HEK293 (cell line): Measurements from ENCODE around the gene DNAH6.

Experiments
- CTCF ChIA-PET: fragments of 350-600 bp; formaldehyde crosslinking; extraction: SDS; loops from one replicate; lab custom pipeline; 2021; ENCODE audit warnings: antibody characterized with exemption; lab: Yijun Ruan, JAX
- POLR2A ChIA-PET: fragments of 300-600 bp; formaldehyde crosslinking; extraction: SDS; loops from one replicate; lab custom pipeline; 2020; ENCODE audit warnings: antibody characterized with exemption, inconsistent platforms; lab: Yijun Ruan, JAX
- H3K27ac ChIP-seq: fragments of 200-500 bp; sonication (Bioruptor generic); 2 replicates; pipeline ENCODE4 v1.5.1; 2014; ENCODE audit warnings: low read depth, low read length, control low read depth, inconsistent platforms; ENCODE audit errors: extremely low read depth
- H3K36me3 ChIP-seq, 2 experiments: fragments of 200-500 bp in 1 of 2; sonication (Bioruptor generic) in 1 of 2; 1 replicate in 1 of 2; 2 replicates in 1 of 2; pipeline ENCODE4 v1.5.1; 2014 to 2017; ENCODE audit warnings: inconsistent platforms in 2 of 2, low read length in 2 of 2; ENCODE audit not compliant: control insufficient read depth in 2 of 2, insufficient read depth in 1 of 2
- H3K4me1 ChIP-seq: fragments of 200-500 bp; sonication (Bioruptor generic); 2 replicates; pipeline ENCODE4 v1.5.1; 2014; ENCODE audit warnings: mild to moderate bottlenecking, low read length, inconsistent platforms; ENCODE audit not compliant: control insufficient read depth, insufficient read depth
- H3K4me3 ChIP-seq: 2 replicates; pipeline ENCODE4 v1.5.1; 2011; ENCODE audit warnings: low read depth, mild to moderate bottlenecking, control low read depth, low read length, moderate library complexity
- H3K9me3 ChIP-seq: fragments of 200-500 bp; sonication (Bioruptor generic); 2 replicates; pipeline ENCODE4 v1.5.1; 2014; ENCODE audit warnings: low read depth, low read length, inconsistent platforms; ENCODE audit not compliant: control insufficient read depth, insufficient read depth
- BCL6B ChIP-seq: fragments of 450-650 bp; formaldehyde crosslinking; IDR thresholded peaks from 2 replicates; pipeline ENCODE4 v1.5.1; 2017; ENCODE audit warnings: missing biosample characterization, missing genetic modification characterization
- PBX3 ChIP-seq: sonication (generic); formaldehyde crosslinking; IDR thresholded peaks from 2 replicates; pipeline ENCODE4 v1.8.1; 2022; ENCODE audit warnings: mild to moderate bottlenecking, moderate library complexity, missing genetic modification reagents
- ZFHX2 ChIP-seq: fragments of 450-650 bp; formaldehyde crosslinking; conservative IDR thresholded peaks from 2 replicates; pipeline ENCODE4 v1.5.1; 2016; ENCODE audit warnings: missing biosample characterization, missing genetic modification characterization
- ZNF211 ChIP-seq: fragments of 450-650 bp; formaldehyde crosslinking; IDR thresholded peaks from 2 replicates; pipeline ENCODE4 v1.5.1; 2016; ENCODE audit warnings: low read depth, missing biosample characterization, missing genetic modification characterization
- ZNF214 ChIP-seq: fragments of 450-650 bp; formaldehyde crosslinking; IDR thresholded peaks from 2 replicates; pipeline ENCODE4 v1.5.1; 2017; ENCODE audit warnings: missing biosample characterization, mild to moderate bottlenecking, missing genetic modification characterization, borderline replicate concordance
- ZNF292 ChIP-seq: fragments of 450-650 bp; formaldehyde crosslinking; IDR thresholded peaks from 2 replicates; pipeline ENCODE4 v1.5.1; 2016; ENCODE audit warnings: low read depth, missing biosample characterization, missing genetic modification characterization, borderline replicate concordance
- ZNF311 ChIP-seq: fragments of 450-650 bp; formaldehyde crosslinking; IDR thresholded peaks from 2 replicates; pipeline ENCODE4 v1.5.1; 2017; ENCODE audit warnings: missing biosample characterization, missing genetic modification characterization, borderline replicate concordance
- ZNF366 ChIP-seq: fragments of 450-650 bp; formaldehyde crosslinking; conservative IDR thresholded peaks from 2 replicates; pipeline ENCODE4 v1.5.1; 2016; ENCODE audit warnings: missing biosample characterization, missing genetic modification characterization
- ZNF530 ChIP-seq: fragments of 450-650 bp; formaldehyde crosslinking; IDR thresholded peaks from 2 replicates; pipeline ENCODE4 v1.5.1; 2016; ENCODE audit warnings: low read depth, missing biosample characterization, missing genetic modification characterization
- ZNF548 ChIP-seq: fragments of 450-650 bp; formaldehyde crosslinking; IDR thresholded peaks from 2 replicates; pipeline ENCODE4 v1.5.1; 2016; ENCODE audit warnings: missing biosample characterization, missing genetic modification characterization
- ZNF555 ChIP-seq: fragments of 450-650 bp; formaldehyde crosslinking; conservative IDR thresholded peaks from 2 replicates; pipeline ENCODE4 v1.5.1; 2017; ENCODE audit warnings: missing biosample characterization, mild to moderate bottlenecking, missing genetic modification characterization, inconsistent platforms
- ZNF558 ChIP-seq: fragments of 450-650 bp; formaldehyde crosslinking; IDR thresholded peaks from 2 replicates; pipeline ENCODE4 v1.5.1; 2016; ENCODE audit warnings: missing biosample characterization, missing genetic modification characterization
- ZNF626 ChIP-seq: fragments of 450-650 bp; sonication (Bioruptor Pico); formaldehyde crosslinking; IDR thresholded peaks from 2 replicates; pipeline ENCODE4 v1.5.1; 2018; ENCODE audit warnings: missing biosample characterization, missing genetic modification characterization, inconsistent platforms
- ZNF707 ChIP-seq: fragments of 450-650 bp; formaldehyde crosslinking; IDR thresholded peaks from 2 replicates; pipeline ENCODE4 v1.5.1; 2016; ENCODE audit warnings: missing biosample characterization, missing genetic modification characterization
- TF ChIP-seq, protein P1 (sequence below): fragments of 450-650 bp; formaldehyde crosslinking; IDR thresholded peaks from 2 replicates; pipeline ENCODE4 v1.5.1; 2016; ENCODE audit warnings: missing biosample characterization, missing genetic modification characterization
- TF ChIP-seq, protein P2 (sequence below): fragments of 450-650 bp; formaldehyde crosslinking; IDR thresholded peaks from 2 replicates; pipeline ENCODE4 v1.5.1; 2016; ENCODE audit warnings: missing biosample characterization, missing genetic modification characterization
- TF ChIP-seq, protein P3 (sequence below): fragments of 450-650 bp; formaldehyde crosslinking; IDR thresholded peaks from 2 replicates; pipeline ENCODE4 v1.5.0; 2017; ENCODE audit warnings: missing biosample characterization, missing genetic modification characterization, borderline replicate concordance
- TF ChIP-seq, protein P4 (sequence below): fragments of 450-650 bp; formaldehyde crosslinking; IDR thresholded peaks from 2 replicates; pipeline ENCODE4 v1.5.1; 2017; ENCODE audit warnings: missing biosample characterization, missing genetic modification characterization

The DNAH6 gene

DNA sequence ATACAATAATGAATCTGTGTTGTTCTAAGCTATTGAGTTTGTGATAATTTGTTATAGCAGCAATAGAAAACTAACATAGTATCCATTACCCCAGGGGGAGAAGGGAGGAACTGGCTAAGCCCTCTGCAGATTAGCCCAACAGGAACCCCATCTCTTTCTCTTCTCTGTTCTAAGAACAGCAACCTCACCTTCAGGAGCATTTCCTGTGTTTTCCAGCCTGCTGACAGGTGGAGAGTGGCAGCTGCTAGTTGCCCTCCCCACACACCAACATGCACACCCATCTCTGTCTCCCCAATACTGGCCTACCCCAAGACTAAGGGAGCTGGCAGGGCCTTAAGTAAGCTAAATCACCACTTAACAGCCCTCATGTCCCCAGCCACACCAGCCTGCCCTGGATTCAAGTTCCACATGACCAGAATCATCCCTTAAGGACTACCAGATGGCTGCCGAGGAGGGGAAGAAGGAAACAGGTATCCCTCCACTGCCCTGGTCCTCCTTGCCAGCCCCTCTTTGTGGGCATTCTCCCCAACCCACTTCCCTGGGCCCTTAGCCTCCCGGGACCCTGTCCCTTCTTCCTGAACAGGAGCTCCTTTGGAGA lies 311.8 kb downstream of the DNAH6 start:
- Histone ChIP-seq H3K27ac (no peak overlapping the region), H3K36me3 (no peaks in the 10 kb centered on the region), H3K4me1 (no peaks in the 10 kb centered on the region), H3K9me3 (no peaks in the 10 kb centered on the region), H3K4me3 (no peak overlapping the region)
- CTCF ChIA-PET: no interaction called here
- POLR2A ChIA-PET: no interaction called here
- TF ChIP-seq, protein P1, sequence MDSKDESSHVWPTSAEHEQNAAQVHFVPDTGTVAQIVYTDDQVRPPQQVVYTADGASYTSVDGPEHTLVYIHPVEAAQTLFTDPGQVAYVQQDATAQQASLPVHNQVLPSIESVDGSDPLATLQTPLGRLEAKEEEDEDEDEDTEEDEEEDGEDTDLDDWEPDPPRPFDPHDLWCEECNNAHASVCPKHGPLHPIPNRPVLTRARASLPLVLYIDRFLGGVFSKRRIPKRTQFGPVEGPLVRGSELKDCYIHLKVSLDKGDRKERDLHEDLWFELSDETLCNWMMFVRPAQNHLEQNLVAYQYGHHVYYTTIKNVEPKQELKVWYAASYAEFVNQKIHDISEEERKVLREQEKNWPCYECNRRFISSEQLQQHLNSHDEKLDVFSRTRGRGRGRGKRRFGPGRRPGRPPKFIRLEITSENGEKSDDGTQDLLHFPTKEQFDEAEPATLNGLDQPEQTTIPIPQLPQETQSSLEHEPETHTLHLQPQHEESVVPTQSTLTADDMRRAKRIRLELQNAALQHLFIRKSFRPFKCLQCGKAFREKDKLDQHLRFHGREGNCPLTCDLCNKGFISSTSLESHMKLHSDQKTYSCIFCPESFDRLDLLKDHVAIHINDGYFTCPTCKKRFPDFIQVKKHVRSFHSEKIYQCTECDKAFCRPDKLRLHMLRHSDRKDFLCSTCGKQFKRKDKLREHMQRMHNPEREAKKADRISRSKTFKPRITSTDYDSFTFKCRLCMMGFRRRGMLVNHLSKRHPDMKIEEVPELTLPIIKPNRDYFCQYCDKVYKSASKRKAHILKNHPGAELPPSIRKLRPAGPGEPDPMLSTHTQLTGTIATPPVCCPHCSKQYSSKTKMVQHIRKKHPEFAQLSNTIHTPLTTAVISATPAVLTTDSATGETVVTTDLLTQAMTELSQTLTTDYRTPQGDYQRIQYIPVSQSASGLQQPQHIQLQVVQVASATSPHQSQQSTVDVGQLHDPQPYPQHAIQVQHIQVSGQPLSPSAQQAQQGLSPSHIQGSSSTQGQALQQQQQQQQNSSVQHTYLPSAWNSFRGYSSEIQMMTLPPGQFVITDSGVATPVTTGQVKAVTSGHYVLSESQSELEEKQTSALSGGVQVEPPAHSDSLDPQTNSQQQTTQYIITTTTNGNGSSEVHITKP (tag by site-specific recombination): no peak
- no peak for TF ChIP-seq ZNF626 (tag by site-specific recombination)
- no peak for TF ChIP-seq ZNF707 (tag by site-specific recombination)
- no peak for TF ChIP-seq ZNF311 (tag by site-specific recombination)
- no peak for TF ChIP-seq PBX3 (CRISPR knock-in tag)
- TF ChIP-seq, protein P2, sequence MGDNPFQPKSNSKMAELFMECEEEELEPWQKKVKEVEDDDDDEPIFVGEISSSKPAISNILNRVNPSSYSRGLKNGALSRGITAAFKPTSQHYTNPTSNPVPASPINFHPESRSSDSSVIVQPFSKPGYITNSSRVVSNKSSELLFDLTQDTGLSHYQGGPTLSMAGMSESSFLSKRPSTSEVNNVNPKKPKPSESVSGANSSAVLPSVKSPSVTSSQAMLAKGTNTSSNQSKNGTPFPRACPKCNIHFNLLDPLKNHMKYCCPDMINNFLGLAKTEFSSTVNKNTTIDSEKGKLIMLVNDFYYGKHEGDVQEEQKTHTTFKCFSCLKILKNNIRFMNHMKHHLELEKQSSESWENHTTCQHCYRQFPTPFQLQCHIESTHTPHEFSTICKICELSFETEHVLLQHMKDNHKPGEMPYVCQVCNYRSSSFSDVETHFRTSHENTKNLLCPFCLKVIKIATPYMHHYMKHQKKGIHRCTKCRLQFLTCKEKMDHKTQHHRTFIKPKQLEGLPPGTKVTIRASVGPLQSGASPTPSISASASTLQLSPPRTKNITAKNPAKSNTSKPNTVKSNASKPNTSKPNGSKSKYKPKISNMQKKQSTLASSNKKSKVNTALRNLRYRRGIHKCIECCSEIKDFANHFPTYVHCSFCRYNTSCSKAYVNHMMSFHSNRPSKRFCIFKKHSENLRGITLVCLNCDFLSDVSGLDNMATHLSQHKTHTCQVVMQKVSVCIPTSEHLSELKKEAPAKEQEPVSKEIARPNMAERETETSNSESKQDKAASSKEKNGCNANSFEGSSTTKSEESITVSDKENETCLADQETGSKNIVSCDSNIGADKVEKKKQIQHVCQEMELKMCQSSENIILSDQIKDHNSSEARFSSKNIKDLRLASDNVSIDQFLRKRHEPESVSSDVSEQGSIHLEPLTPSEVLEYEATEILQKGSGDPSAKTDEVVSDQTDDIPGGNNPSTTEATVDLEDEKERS (tag by site-specific recombination): no peak
- TF ChIP-seq, protein P3, sequence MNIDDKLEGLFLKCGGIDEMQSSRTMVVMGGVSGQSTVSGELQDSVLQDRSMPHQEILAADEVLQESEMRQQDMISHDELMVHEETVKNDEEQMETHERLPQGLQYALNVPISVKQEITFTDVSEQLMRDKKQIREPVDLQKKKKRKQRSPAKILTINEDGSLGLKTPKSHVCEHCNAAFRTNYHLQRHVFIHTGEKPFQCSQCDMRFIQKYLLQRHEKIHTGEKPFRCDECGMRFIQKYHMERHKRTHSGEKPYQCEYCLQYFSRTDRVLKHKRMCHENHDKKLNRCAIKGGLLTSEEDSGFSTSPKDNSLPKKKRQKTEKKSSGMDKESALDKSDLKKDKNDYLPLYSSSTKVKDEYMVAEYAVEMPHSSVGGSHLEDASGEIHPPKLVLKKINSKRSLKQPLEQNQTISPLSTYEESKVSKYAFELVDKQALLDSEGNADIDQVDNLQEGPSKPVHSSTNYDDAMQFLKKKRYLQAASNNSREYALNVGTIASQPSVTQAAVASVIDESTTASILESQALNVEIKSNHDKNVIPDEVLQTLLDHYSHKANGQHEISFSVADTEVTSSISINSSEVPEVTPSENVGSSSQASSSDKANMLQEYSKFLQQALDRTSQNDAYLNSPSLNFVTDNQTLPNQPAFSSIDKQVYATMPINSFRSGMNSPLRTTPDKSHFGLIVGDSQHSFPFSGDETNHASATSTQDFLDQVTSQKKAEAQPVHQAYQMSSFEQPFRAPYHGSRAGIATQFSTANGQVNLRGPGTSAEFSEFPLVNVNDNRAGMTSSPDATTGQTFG (tag by site-specific recombination): no peak
- no peak for TF ChIP-seq ZFHX2 (tag by site-specific recombination)
- no peak for TF ChIP-seq ZNF530 (tag by site-specific recombination)
- no peak for TF ChIP-seq ZNF555 (tag by site-specific recombination)
- no peak for TF ChIP-seq ZNF366
- TF ChIP-seq ZNF548 (tag by site-specific recombination): no peak
- no peak for TF ChIP-seq ZNF558 (tag by site-specific recombination)
- TF ChIP-seq, protein P4, sequence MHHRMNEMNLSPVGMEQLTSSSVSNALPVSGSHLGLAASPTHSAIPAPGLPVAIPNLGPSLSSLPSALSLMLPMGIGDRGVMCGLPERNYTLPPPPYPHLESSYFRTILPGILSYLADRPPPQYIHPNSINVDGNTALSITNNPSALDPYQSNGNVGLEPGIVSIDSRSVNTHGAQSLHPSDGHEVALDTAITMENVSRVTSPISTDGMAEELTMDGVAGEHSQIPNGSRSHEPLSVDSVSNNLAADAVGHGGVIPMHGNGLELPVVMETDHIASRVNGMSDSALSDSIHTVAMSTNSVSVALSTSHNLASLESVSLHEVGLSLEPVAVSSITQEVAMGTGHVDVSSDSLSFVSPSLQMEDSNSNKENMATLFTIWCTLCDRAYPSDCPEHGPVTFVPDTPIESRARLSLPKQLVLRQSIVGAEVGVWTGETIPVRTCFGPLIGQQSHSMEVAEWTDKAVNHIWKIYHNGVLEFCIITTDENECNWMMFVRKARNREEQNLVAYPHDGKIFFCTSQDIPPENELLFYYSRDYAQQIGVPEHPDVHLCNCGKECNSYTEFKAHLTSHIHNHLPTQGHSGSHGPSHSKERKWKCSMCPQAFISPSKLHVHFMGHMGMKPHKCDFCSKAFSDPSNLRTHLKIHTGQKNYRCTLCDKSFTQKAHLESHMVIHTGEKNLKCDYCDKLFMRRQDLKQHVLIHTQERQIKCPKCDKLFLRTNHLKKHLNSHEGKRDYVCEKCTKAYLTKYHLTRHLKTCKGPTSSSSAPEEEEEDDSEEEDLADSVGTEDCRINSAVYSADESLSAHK (tag by site-specific recombination): no peak
- no peak for TF ChIP-seq ZNF292 (tag by site-specific recombination)
- no peak for TF ChIP-seq ZNF211
- no peak for TF ChIP-seq ZNF214 (tag by site-specific recombination)
- TF ChIP-seq BCL6B (tag by site-specific recombination): no peak
- TF ChIP-seq, all 188 proteins: peak for 0
